ENCODE measurements around the gene SFMBT2.

The SFMBT2 gene

DNA sequence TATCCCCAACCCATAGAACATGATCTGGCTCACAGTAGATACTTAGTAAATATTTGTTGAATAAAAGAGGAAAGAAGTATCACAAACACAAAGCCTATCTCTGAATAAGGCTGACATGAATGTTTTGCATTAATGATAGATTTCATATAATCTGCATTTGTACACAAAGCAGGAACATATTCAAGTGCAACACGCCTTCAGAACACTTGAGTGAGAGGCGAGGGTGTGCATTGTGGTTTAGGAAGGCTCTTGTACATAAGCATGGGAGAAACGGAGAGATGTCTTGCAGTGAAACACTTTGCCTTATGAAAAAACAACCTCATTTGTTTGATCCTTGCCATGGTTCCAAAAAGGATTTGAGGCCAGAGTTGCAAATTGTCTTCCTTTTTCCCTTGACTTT, 14.1 kb upstream of the SFMBT2 start:
- DNase-seq, result no peak

DNA sequence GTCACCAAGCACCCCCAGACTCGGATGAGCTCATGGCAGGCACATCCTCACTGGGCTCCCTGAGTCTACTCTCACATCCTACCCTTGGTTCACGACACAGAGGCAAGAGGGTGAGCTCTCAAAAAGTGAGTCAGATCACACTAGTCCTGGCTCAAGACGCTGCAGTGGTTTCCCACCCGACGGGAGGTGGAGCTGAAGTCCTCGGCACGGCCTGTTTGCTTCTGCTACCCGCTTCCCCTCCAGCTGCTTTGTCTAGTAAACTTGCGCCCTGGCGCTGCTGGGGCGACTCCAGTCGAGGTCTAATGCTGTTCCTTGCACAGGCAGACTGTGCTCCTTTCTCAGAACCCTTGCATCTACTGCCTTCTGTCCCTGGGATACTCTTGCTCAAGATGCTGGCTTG, 13.5 kb upstream of the SFMBT2 start:
- no peak for DNase-seq

GRCh38 chr10:7423521-7423920, 12.7 kb upstream of the SFMBT2 start:
- no peak for DNase-seq

- DNase-seq, result no peak
Observed at GRCh38 chr10:7421526-7421925, 10.7 kb upstream of the SFMBT2 start.

- DNase-seq, result no peak
Observed at GRCh38 chr10:7419998-7420397, 9.2 kb upstream of the SFMBT2 start.

- no peak for DNase-seq
Observed at GRCh38 chr10:7417807-7418206, 7.0 kb upstream of the SFMBT2 start.

DNA sequence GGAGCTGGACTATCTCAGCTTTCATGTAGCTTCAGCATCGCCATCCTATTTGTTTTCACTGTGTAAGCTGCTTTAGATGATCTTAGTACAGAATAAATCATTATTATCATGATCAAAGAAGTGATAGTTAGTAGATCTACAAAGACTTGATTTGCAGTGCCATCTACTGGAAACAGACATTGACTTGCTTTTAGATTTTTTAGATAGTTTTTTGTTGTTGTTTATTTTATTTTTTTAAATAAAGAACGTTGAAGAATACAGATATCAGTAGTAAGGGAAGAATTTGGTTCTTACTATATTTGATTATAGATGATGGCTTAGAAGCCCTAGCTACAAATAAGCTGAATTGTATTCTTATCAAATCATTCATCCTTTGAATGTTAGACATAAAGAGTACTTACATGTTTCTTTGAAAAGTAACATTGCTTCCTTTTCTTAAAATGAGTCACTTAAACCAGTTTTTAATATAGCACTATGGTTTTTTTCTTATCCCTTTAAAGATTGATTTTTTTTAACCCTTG, 6.3 kb upstream of the SFMBT2 start:
- DNase-seq, result no peak

- no peak for DNase-seq
Observed at GRCh38 chr10:7414766-7415165, 3.9 kb upstream of the SFMBT2 start.

DNA sequence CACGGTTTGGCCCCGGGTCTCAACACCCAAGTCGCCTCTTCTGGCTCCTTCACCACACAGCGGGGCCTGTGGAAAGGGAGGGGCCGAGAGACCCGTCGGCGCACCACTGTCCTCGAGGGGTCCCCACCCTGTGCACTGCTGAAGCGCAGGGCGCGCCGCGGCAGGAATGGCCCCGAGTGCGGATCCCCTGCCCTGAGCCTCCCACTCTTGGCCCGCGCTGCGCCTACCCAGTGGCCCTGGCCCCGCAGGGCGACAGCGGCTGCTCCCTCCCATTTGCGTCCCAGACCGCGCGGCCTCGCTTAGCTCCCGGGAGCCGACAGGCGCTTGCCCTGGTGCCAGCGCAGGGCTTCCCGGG, 2.1 kb upstream of the SFMBT2 start:
- no peak for DNase-seq

DNA sequence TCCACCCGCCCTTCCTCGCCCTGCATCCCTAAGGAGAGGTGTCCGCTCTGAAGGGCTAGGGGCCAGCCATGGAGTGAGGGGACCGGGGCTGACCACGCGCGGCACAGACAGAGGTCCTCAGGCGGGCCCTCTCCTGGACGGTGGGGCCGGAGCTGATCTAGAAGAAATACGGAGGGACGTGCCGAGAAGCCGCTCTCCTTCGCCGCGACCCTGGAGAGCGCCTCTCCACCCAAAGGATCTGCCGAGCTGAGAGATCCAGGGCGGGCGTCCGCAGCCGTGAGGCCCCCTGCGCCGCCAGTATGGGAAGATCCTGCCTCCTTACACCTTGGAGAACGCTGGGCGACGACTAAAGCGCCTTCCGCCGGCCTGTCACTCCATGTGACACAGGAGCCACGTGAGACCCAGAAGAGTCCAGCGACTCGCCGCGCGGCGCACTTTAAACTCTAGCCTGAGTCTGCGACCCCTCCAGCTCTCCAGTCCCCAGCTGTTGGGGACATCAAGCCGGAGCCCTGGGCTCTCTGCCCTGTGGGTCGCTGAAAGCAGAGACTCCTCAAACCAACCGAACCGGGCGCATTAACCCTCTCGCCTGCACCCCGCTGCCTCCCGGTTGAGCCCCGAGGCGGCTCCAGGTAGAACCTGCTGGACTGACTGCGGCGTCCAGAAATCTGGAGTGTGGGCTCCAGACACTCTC, 1.5 kb upstream of the SFMBT2 start:
- DNase-seq, result no peak

GRCh38 chr10:7411671-7412128, 866 bp upstream of the SFMBT2 start:
- DNase-seq, result no peak

DNA sequence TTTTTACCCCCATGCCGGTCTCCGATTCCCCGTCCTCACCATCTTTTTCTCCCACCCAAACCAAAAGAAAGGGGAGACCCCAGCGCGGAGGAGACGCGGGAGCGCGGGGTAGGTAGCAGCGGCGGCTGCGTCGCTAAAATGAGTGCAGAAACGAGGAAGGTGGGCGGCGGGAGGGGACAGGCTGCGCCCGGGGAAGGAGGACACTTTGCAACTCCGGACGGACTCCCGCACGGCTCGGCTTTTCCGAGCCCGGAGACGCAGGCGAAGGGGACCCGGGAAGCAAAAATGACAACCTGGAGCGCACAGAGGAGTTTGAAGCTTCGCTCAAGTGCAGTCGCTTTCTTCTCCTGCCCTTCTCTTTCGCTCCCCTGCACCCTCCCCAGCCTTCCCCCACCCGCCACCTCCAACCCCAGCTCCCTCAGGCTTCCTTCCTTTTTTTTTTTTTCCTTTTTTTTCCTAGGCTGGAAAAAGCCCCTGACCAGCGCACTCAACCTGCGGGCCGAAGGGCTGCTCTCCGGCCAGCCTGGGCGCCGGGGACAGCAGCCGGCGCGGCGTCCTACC, 453 bp downstream of the SFMBT2 start:
- no peak for DNase-seq

DNA sequence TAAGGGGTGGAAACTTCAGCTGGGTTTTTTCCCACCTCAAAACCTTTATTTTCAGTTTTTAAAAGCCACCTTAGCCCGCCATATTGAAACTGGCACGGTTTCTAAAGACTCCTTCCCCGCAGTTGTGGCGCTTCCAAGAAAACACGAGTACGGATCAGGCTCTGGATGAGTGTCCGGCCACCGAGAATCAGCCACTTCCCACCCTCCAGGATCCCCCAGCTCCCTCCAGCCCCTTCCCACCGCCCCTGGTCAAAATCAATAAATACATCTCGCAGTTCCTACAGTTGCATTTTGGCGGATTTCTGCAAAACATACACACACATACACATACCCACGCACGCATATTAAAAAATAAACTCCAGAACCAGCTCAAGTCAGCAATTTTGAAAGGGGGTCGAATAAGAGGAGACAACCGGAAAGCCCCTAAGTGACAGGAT, 1.1 kb downstream of the SFMBT2 start:
- no peak for DNase-seq

GRCh38 chr10:7409045-7409731, 1.6 kb downstream of the SFMBT2 start:
- DNase-seq, result no peak

DNA sequence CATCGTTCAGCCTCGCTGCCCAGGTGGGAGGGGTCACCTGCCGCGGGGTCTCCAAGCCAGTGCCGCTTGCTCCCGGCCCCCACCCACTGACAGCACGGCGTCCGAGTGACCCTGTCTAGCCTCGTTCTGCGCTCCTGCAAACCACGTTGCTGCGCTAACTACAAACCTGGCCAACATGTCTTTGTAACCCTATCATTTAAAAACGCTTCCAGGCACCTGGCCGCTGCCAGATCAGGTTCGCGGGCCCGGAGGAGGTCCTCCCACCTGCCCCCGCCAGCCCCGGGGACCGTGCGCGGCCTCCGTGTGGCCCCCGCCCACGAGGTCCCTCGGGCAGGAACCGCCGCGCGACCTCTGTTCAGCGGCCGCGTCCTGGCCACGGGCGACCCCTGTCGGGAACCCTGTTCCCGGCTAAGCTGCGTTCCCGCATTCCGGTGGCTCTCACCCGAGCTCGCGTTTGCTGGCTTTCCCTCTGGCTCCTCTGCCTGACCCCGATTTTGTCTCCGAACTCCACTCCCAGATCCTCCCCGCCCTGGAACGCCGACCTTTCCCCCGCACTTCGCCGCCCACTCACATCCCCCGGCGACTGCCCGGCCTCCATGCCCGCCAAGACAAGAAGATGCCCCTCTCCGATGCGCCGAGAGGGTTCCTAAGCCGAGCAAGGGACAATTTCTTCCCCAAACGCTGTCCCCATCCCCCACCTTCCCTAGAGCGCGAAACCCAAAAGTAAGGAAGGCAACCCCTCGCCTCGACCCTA, 2.4 kb downstream of the SFMBT2 start:
- DNase-seq, result peak; percentile 33

DNA sequence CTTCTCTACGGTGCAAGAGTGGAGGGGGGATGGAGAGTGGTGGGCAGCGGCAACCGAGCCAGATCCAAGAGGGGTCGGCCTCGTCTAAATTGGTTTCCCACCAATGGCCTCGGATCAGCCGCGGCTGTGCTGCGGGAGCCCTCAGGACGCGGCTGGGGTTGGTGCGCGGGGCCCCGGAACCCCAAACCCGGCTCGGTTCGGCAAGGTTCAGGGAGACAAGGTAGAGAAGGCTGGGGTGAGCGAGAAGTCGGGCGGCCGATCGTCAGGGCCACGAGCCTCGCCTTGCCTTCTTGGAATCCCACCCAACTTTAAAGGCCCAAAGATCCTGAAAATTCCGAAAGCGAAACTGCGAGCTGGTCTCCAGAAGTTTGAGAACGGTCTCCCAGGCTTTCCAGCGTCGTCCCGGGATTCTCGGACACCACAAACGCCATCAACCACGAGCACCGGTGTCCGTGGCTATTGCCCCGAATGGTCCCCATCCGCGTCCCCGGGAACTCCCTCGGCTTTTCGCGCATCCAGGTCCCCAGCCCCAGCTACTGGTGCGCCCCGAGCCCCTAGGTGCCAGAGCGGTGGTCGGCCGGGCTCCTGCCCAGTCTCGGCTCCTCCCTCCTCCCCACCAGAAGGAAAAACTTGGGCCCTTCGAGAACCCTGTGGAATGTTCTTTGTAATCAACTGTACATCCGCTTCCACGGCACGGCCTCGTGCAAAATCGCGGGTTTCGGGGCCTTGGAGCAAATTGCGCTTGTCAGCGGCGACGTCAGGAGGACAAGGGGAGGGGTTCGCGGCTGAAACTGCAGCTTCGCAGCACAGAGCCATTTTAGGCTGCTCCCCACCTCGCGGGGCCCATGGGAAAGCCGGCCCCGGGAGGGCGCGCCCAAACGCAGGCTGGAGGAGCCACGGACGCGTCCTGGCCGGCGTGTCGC, 3.2 kb downstream of the SFMBT2 start:
- no peak for DNase-seq

DNA sequence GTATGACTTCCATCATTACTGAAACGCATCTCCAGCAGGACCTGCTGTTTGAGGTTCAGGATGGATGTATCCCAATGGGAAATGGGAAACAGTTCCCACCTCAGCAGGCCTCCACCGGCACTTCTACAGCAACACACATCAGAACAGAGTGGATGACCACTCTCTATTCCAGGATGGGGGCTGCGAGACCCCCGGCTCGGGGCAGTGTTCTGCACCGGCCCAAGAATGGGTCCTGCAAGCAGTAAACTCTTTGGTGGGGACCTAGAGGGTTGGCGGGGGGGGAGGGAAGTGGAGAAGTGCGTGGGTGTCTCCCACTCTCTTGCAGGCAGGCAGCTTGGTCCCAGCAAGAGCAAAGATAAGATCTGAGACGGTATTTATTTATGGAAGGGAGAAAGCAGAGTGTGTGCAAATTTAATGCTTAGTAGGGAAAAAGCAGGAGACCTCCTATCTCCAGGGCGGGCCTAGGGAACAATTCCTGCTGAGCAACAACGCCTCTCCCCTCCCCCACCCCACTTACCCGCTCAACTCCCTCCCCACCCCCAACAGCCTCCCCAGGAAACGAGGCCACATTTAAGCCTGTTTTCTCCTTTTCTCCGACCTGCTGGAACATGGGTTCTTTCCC, 4.0 kb downstream of the SFMBT2 start:
- DNase-seq, result no peak

- no peak for DNase-seq
Observed at GRCh38 chr10:7405637-7406036, 5.2 kb downstream of the SFMBT2 start.

DNA sequence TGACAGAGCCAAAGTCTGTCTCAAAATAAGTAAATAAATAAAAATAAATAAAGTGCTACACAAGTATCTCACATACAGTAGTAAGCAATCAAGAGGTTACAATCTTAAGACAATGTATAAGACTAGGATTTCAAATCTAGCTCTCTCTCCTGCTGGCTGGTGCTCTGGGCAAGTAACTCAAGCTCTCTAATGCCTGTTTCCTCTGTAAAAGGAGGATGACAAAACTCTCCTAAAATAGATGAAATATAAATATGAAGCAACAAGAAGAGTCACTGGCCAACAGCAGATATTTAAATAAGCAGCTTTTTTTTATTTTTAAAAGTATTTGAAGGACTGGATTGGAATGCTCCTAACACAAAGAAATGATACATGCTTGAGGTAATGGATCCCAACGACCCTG, 7.2 kb downstream of the SFMBT2 start:
- no peak for DNase-seq

GRCh38 chr10:7401782-7402181, 9.1 kb downstream of the SFMBT2 start:
- no peak for DNase-seq

DNA sequence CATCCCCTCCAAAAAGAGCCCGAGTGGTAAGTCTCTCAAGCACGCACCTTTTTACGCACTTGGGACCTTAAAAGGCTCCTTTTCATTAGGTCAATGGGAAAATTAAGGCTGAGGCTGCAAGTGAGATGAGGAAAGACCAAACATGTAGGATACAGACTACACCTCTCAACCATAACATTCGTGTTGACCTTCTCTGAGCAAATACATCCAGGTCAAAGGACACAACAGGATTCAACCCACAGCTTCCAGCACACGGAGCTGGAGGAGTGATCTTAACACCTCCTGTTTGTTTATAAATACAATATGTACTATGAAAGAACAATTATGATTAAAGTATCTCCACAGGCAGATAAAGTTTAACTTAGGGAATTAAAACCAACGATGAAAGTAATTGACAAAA, 9.7 kb downstream of the SFMBT2 start:
- DNase-seq, result no peak

All from KG1 (cell line).